ENCODE results near the gene RPUSD2.

GRCh38 chr15:40597024-40597423 is 27.9 kb downstream of the RPUSD2 start:
- TF ChIP-seq POLR2A (IDR thresholded peaks at IDR 0.05) (no peak), CTCF (IDR thresholded peaks at IDR 0.05) (no peak)
